ENCODE measurements around the gene NCOA1.

The NCOA1 gene

DNA sequence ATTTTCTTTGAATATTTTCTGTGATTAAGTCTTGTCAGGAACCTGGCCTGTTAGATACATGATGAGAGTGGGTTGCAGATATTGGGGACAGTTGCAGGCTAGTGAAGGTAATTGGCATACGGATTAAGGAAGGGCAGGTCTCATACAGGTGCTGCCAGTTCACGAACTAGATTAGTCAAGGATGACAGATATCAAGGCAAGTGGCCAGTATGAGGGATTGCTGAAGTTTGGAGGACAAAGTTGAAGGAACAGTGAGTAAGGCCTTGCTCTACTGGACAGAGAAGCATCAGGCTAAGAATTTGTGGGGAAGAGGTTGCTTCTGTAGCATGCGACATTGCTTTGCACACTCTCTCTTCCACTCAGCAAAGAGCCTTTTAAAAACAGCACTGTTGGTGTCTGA is 12.8 kb upstream of the NCOA1 start:
- H3K4me2 ChIP-seq (ENCODE audit: insufficient read depth, low read length, poor library complexity, severe bottlenecking): no peak overlapping the region
- H3K4ac ChIP-seq (ENCODE audit: low read length): no peak overlapping the region
- H3K27me3 ChIP-seq (ENCODE audit: control insufficient read depth in 3 of 3, insufficient read depth in 3 of 3, low read depth in 1 of 3, low read length in 3 of 3): no peaks in the 10 kb centered on the region
- peaks cover 0 to 3% of the 10 kb centered on the region in 2 donors for H3K9me3 ChIP-seq (replicated peaks in 1 of 2; ENCODE audit: control insufficient read depth in 2 of 2, insufficient read depth in 1 of 2, low read depth in 1 of 2, low read length in 2 of 2)
- no peak overlapping the region for H3K23ac ChIP-seq (ENCODE audit: low read depth, low read length, poor library complexity)
- no peak overlapping the region for H4K91ac ChIP-seq (ENCODE audit: low read depth, low read length, poor library complexity)
- no CpG with 5 or more reads among the region's 3 CpGs for WGBS, 2 donors (ENCODE audit: extremely low coverage in 2 of 2, insufficient read length in 2 of 2, insufficient replicate concordance in 1 of 2)
- no peaks in the 10 kb centered on the region for H3K79me1 ChIP-seq (ENCODE audit: low read depth, low read length)
- no peaks in the 10 kb centered on the region for H3K4me1 ChIP-seq (ENCODE audit: control insufficient read depth in 2 of 2, insufficient read depth in 1 of 2, low read depth in 1 of 2, low read length in 2 of 2)
- H3K18ac ChIP-seq (ENCODE audit: low read length): no peak overlapping the region
- no peak overlapping the region for H2BK5ac ChIP-seq (ENCODE audit: low read length)
- DNase-seq (ENCODE audit: low spot score): no peak
- H3K4me3 ChIP-seq (ENCODE audit: low read length in 2 of 2): no peak overlapping the region
- H3K27ac ChIP-seq (replicated peaks; ENCODE audit: low read length): no peak overlapping the region
- H2BK12ac ChIP-seq (ENCODE audit: low read length): no peak overlapping the region
- no peaks in the 10 kb centered on the region for H3K36me3 ChIP-seq (replicated peaks in 1 of 2; ENCODE audit: control insufficient read depth in 2 of 2, insufficient read depth in 2 of 2, low read length in 2 of 2)
- no peak overlapping the region for H3K14ac ChIP-seq (ENCODE audit: low read length)
- no peak overlapping the region for H2BK120ac ChIP-seq (ENCODE audit: low read depth, low read length)
- H2AK5ac ChIP-seq (ENCODE audit: low read depth, low read length): no peak overlapping the region
- no peak overlapping the region for H2BK15ac ChIP-seq (ENCODE audit: low read length)
- no peak overlapping the region for H4K8ac ChIP-seq (ENCODE audit: low read depth, low read length)
- H3K9ac ChIP-seq (ENCODE audit: low read depth, low read length, poor library complexity): no peak overlapping the region
- no peak overlapping the region for H2AFZ ChIP-seq (ENCODE audit: low read length)

DNA sequence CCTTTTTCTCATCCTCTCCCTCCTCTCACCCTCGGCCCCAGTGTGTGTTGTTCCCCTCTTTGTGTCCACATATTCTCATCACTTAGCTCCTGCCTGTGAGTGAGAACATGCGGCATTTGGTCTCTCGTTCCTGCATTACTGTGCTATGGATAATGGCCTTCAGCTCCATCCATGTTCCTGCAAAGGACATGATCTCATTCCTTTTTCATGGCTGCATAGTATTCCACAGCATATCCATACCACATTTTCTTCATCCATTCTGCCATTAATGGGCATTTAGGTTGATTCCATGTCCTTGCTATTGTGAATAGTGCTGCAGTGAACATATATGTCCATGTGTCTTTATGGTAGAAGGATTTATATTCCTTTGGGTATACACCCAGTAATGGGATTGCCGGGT is 10.8 kb upstream of the NCOA1 start:
- no peak overlapping the region for H3K23ac ChIP-seq (ENCODE audit: low read depth, low read length, poor library complexity)
- no peak overlapping the region for H2BK15ac ChIP-seq (ENCODE audit: low read length)
- H3K4me3 ChIP-seq (ENCODE audit: low read length in 2 of 2): no peak overlapping the region
- no CpG with 5 or more reads among the region's 4 CpGs for WGBS, 2 donors (ENCODE audit: extremely low coverage in 2 of 2, insufficient read length in 2 of 2, insufficient replicate concordance in 1 of 2)
- H2AK5ac ChIP-seq (ENCODE audit: low read depth, low read length): no peak overlapping the region
- no peaks in the 10 kb centered on the region for H3K36me3 ChIP-seq (replicated peaks in 1 of 2; ENCODE audit: control insufficient read depth in 2 of 2, insufficient read depth in 2 of 2, low read length in 2 of 2)
- H3K18ac ChIP-seq (ENCODE audit: low read length): no peak overlapping the region
- H3K27me3 ChIP-seq (ENCODE audit: control insufficient read depth in 3 of 3, insufficient read depth in 3 of 3, low read depth in 1 of 3, low read length in 3 of 3): no peaks in the 10 kb centered on the region
- H3K14ac ChIP-seq (ENCODE audit: low read length): no peak overlapping the region
- H2BK120ac ChIP-seq (ENCODE audit: low read depth, low read length): no peak overlapping the region
- no peaks in the 10 kb centered on the region for H3K79me1 ChIP-seq (ENCODE audit: low read depth, low read length)
- H3K4me1 ChIP-seq (ENCODE audit: control insufficient read depth in 2 of 2, insufficient read depth in 1 of 2, low read depth in 1 of 2, low read length in 2 of 2): no peaks in the 10 kb centered on the region
- no peak overlapping the region for H3K27ac ChIP-seq (replicated peaks; ENCODE audit: low read length)
- no peak overlapping the region for H3K4ac ChIP-seq (ENCODE audit: low read length)
- H3K9me3 ChIP-seq (replicated peaks in 1 of 2; ENCODE audit: control insufficient read depth in 2 of 2, insufficient read depth in 1 of 2, low read depth in 1 of 2, low read length in 2 of 2): peaks cover 3 to 4% of the 10 kb centered on the region in 2 donors
- no peak overlapping the region for H4K91ac ChIP-seq (ENCODE audit: low read depth, low read length, poor library complexity)
- no peak overlapping the region for H2AFZ ChIP-seq (ENCODE audit: low read length)
- H3K4me2 ChIP-seq (ENCODE audit: insufficient read depth, low read length, poor library complexity, severe bottlenecking): no peak overlapping the region
- no peak for DNase-seq (ENCODE audit: low spot score)
- H2BK5ac ChIP-seq (ENCODE audit: low read length): no peak overlapping the region
- H3K9ac ChIP-seq (ENCODE audit: low read depth, low read length, poor library complexity): no peak overlapping the region
- no peak overlapping the region for H4K8ac ChIP-seq (ENCODE audit: low read depth, low read length)
- no peak overlapping the region for H2BK12ac ChIP-seq (ENCODE audit: low read length)

DNA sequence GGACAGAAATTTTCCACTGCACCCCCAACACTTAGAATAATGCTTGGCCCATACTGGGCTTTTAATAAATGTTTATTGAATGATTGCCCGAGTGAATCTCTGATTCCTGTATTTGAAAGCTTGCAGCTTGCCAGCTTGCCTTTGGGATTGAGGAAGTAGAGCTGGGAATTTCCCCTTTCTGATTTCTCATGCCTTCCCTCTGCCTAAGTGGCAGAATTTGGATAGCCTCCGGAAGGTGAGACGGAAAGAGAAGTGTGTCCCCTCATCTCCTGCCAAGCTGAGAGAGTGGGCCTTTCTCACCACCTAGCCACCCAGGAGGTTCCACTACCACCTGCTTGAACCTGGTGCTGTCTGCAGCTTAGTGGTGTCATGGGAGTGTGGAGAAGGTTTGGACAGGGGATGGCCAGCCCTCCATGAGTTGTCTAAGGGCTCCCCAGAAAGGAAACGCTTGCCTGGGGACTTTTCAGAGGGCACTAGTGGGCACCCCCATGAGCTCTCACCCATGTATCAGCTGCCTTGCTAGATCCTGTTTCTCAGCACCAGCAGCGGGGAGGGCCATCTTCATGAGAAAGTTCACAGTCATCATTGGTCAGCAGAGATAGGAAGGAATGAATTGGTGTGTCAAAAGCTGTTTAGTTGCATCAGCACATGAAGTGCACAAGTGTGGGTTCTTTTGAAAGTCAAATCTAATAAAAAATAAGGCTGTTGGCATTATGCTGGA is 8.6 kb upstream of the NCOA1 start:
- peaks cover 3 to 4% of the 10 kb centered on the region in 2 donors for H3K9me3 ChIP-seq (replicated peaks in 1 of 2; ENCODE audit: control insufficient read depth in 2 of 2, insufficient read depth in 1 of 2, low read depth in 1 of 2, low read length in 2 of 2)
- H4K8ac ChIP-seq (ENCODE audit: low read depth, low read length): no peak overlapping the region
- no peaks in the 10 kb centered on the region for H3K79me1 ChIP-seq (ENCODE audit: low read depth, low read length)
- no peak overlapping the region for H3K27ac ChIP-seq (replicated peaks; ENCODE audit: low read length)
- H4K91ac ChIP-seq (ENCODE audit: low read depth, low read length, poor library complexity): no peak overlapping the region
- no peak overlapping the region for H2BK12ac ChIP-seq (ENCODE audit: low read length)
- no peak overlapping the region for H2AFZ ChIP-seq (ENCODE audit: low read length)
- no peaks in the 10 kb centered on the region for H3K27me3 ChIP-seq (ENCODE audit: control insufficient read depth in 3 of 3, insufficient read depth in 3 of 3, low read depth in 1 of 3, low read length in 3 of 3)
- no peak overlapping the region for H3K18ac ChIP-seq (ENCODE audit: low read length)
- no peak overlapping the region for H2BK120ac ChIP-seq (ENCODE audit: low read depth, low read length)
- no CpG with 5 or more reads among the region's 5 CpGs for WGBS, 2 donors (ENCODE audit: extremely low coverage in 2 of 2, insufficient read length in 2 of 2, insufficient replicate concordance in 1 of 2)
- no peaks in the 10 kb centered on the region for H3K36me3 ChIP-seq (replicated peaks in 1 of 2; ENCODE audit: control insufficient read depth in 2 of 2, insufficient read depth in 2 of 2, low read length in 2 of 2)
- H3K14ac ChIP-seq (ENCODE audit: low read length): no peak overlapping the region
- no peaks in the 10 kb centered on the region for H3K4me1 ChIP-seq (ENCODE audit: control insufficient read depth in 2 of 2, insufficient read depth in 1 of 2, low read depth in 1 of 2, low read length in 2 of 2)
- H2BK5ac ChIP-seq (ENCODE audit: low read length): no peak overlapping the region
- DNase-seq (ENCODE audit: low spot score): no peak
- H3K4me3 ChIP-seq (ENCODE audit: low read length in 2 of 2): no peak overlapping the region
- no peak overlapping the region for H2AK5ac ChIP-seq (ENCODE audit: low read depth, low read length)
- no peak overlapping the region for H3K23ac ChIP-seq (ENCODE audit: low read depth, low read length, poor library complexity)
- H3K4me2 ChIP-seq (ENCODE audit: insufficient read depth, low read length, poor library complexity, severe bottlenecking): no peak overlapping the region
- no peak overlapping the region for H3K9ac ChIP-seq (ENCODE audit: low read depth, low read length, poor library complexity)
- no peak overlapping the region for H3K4ac ChIP-seq (ENCODE audit: low read length)
- H2BK15ac ChIP-seq (ENCODE audit: low read length): no peak overlapping the region

DNA sequence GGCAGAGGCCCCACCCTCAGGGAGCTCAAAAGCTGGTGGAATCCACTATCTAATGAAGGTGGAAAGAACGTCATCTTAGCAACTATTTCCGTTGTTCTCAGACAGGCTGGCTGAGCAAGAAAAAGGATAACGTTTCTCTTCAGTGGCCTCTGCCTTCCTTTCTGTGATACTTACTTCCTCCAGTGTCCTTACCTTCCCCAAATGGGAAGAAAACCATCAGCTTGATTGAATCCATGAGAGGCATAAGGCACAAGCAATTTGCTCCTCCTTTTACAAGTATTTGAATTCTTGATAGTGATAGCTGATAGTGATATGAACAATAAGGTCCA is 8.1 kb upstream of the NCOA1 start:
- H3K36me3 ChIP-seq (replicated peaks in 1 of 2; ENCODE audit: control insufficient read depth in 2 of 2, insufficient read depth in 2 of 2, low read length in 2 of 2): no peaks in the 10 kb centered on the region
- no peak overlapping the region for H3K4me2 ChIP-seq (ENCODE audit: insufficient read depth, low read length, poor library complexity, severe bottlenecking)
- H3K4me3 ChIP-seq (ENCODE audit: low read length in 2 of 2): no peak overlapping the region
- H2BK12ac ChIP-seq (ENCODE audit: low read length): no peak overlapping the region
- H3K4me1 ChIP-seq (ENCODE audit: control insufficient read depth in 2 of 2, insufficient read depth in 1 of 2, low read depth in 1 of 2, low read length in 2 of 2): no peaks in the 10 kb centered on the region
- no peak overlapping the region for H2AK5ac ChIP-seq (ENCODE audit: low read depth, low read length)
- no peak overlapping the region for H4K91ac ChIP-seq (ENCODE audit: low read depth, low read length, poor library complexity)
- no peak overlapping the region for H3K9ac ChIP-seq (ENCODE audit: low read depth, low read length, poor library complexity)
- H3K23ac ChIP-seq (ENCODE audit: low read depth, low read length, poor library complexity): no peak overlapping the region
- no peak overlapping the region for H3K27ac ChIP-seq (replicated peaks; ENCODE audit: low read length)
- WGBS, 2 donors (ENCODE audit: extremely low coverage in 2 of 2, insufficient read length in 2 of 2, insufficient replicate concordance in 1 of 2): no CpG with 5 or more reads among the region's 3 CpGs
- H3K27me3 ChIP-seq (ENCODE audit: control insufficient read depth in 3 of 3, insufficient read depth in 3 of 3, low read depth in 1 of 3, low read length in 3 of 3): no peaks in the 10 kb centered on the region
- no peak overlapping the region for H2AFZ ChIP-seq (ENCODE audit: low read length)
- H2BK15ac ChIP-seq (ENCODE audit: low read length): no peak overlapping the region
- H3K9me3 ChIP-seq (replicated peaks in 1 of 2; ENCODE audit: control insufficient read depth in 2 of 2, insufficient read depth in 1 of 2, low read depth in 1 of 2, low read length in 2 of 2): peaks cover 3 to 4% of the 10 kb centered on the region in 2 donors
- no peak overlapping the region for H3K4ac ChIP-seq (ENCODE audit: low read length)
- no peaks in the 10 kb centered on the region for H3K79me1 ChIP-seq (ENCODE audit: low read depth, low read length)
- H2BK120ac ChIP-seq (ENCODE audit: low read depth, low read length): no peak overlapping the region
- DNase-seq (ENCODE audit: low spot score): no peak
- no peak overlapping the region for H2BK5ac ChIP-seq (ENCODE audit: low read length)
- no peak overlapping the region for H4K8ac ChIP-seq (ENCODE audit: low read depth, low read length)
- H3K14ac ChIP-seq (ENCODE audit: low read length): no peak overlapping the region
- no peak overlapping the region for H3K18ac ChIP-seq (ENCODE audit: low read length)
